Endothelial cell of umbilical vein (primary cell): ENCODE results near the gene FLRT2. TPM values are rescaled to one million over a fixed set of nuclear protein-coding genes. Genes with fewer than 3 reads are reported as not detected.

Experiments
- BruUV-seq: library from RNA; stranded (reverse); fragments of 400-500 nt; replicated peaks from 2 replicates; lab custom pipeline; 2021; lab: Mats Ljungman, UMichigan
- CTCF ChIA-PET: fragments of 300-600, 350-600 bp; sonication (Branson Sonifier 250); formaldehyde crosslinking; loops from one replicate; lab custom pipeline; 2021; ENCODE audit warnings: antibody characterized with exemption, inconsistent platforms; lab: Charles Lee
- POLR2A ChIA-PET: fragments of 300-600, 350-600 bp; sonication (Branson Sonifier 250); formaldehyde crosslinking; loops from one replicate; lab custom pipeline; 2021; ENCODE audit warnings: antibody characterized with exemption, inconsistent platforms; lab: Charles Lee
- DNase-seq: peaks from one replicate; pipeline ENCODE4 v3.0.0-alpha.2; 2011; ENCODE audit warnings: low read depth, low spot score
- FAIRE-seq: peaks from 2 replicates; lab custom pipeline; 2011; peaks lifted over from hg19 to GRCh38; lab: Jason Lieb, UNC
- H2AFZ ChIP-seq: 2 replicates; pipeline ENCODE4 v1.6.0; 2012; ENCODE audit warnings: low read depth, low read length, control low read depth, inconsistent platforms
- H3K27ac ChIP-seq: 2 replicates; pipeline ENCODE4 v1.5.1; 2011; ENCODE audit warnings: low read depth, mild to moderate bottlenecking, control low read depth, low read length, moderate library complexity; ENCODE audit not compliant: insufficient read depth
- H3K27me3 ChIP-seq, 2 experiments: 2 replicates each; pipeline versions ENCODE4 v1.6.0 to v1.6.1; 2011; ENCODE audit warnings: low read length in 2 of 2, mixed read lengths in 1 of 2; ENCODE audit not compliant: control insufficient read depth in 2 of 2, insufficient read depth in 2 of 2
- H3K36me3 ChIP-seq, 2 experiments: 2 replicates in 1 of 2; 3 replicates in 1 of 2; pipeline ENCODE4 v1.5.1; 2011; ENCODE audit warnings: low read length in 2 of 2, mild to moderate bottlenecking in 1 of 2, moderate library complexity in 1 of 2; ENCODE audit not compliant: control insufficient read depth in 2 of 2, insufficient read depth in 2 of 2; ENCODE audit errors: extremely low read depth in 1 of 2
- H3K4me1 ChIP-seq: 3 replicates; pipeline ENCODE4 v1.5.1; 2011; ENCODE audit warnings: mild to moderate bottlenecking, low read length; ENCODE audit not compliant: control insufficient read depth, insufficient read depth; ENCODE audit errors: extremely low read depth
- H3K4me2 ChIP-seq: 2 replicates; pipeline ENCODE4 v1.6.1; 2011; ENCODE audit warnings: low read length, control low read depth, mixed read lengths; ENCODE audit not compliant: insufficient read depth
- H3K4me3 ChIP-seq, 3 experiments: fragments of 200-600 bp in 1 of 3; sonication (generic), shearing (Covaris generic) in 1 of 3; replicated peaks in 1 of 3; 2 replicates each; pipeline ENCODE4 v1.5.1; 2011 to 2016; ENCODE audit warnings: control low read depth in 3 of 3, low read length in 3 of 3, mild to moderate bottlenecking in 2 of 3, inconsistent platforms in 1 of 3, low read depth in 1 of 3, moderate library complexity in 1 of 3; ENCODE audit not compliant: insufficient read depth in 1 of 3
- H3K79me2 ChIP-seq: 2 replicates; pipeline ENCODE4 v1.6.0; 2012; ENCODE audit warnings: low read length, inconsistent platforms; ENCODE audit not compliant: control insufficient read depth, insufficient read depth
- H3K9ac ChIP-seq: replicated peaks from 2 replicates; pipeline ENCODE3; 2011; ENCODE audit warnings: low read length, control low read depth; ENCODE audit not compliant: insufficient read depth; ENCODE audit errors: extremely low read depth
- H3K9me1 ChIP-seq: replicated peaks from 3 replicates; pipeline ENCODE4 v1.6.0; 2011; ENCODE audit warnings: mild to moderate bottlenecking, low read length; ENCODE audit not compliant: control insufficient read depth, insufficient read depth; ENCODE audit errors: extremely low read depth
- H3K9me3 ChIP-seq: replicated peaks from 2 replicates; pipeline ENCODE4 v1.5.1; 2012; ENCODE audit warnings: low read length, inconsistent platforms; ENCODE audit not compliant: control insufficient read depth, insufficient read depth
- H4K20me1 ChIP-seq: replicated peaks from 2 replicates; pipeline ENCODE3; 2011; ENCODE audit warnings: mild to moderate bottlenecking, low read length; ENCODE audit not compliant: control insufficient read depth, insufficient read depth; ENCODE audit errors: extremely low read depth
- FOS ChIP-seq: IDR thresholded peaks from 2 replicates; pipeline ENCODE4 v1.6.1; 2011; ENCODE audit warnings: mild to moderate bottlenecking, low read length, moderate library complexity, borderline replicate concordance; ENCODE audit not compliant: insufficient read depth
- JUN ChIP-seq: IDR thresholded peaks from 2 replicates; pipeline ENCODE4 v1.6.1; 2011; ENCODE audit warnings: borderline replicate concordance, low read depth; ENCODE audit not compliant: insufficient read length, insufficient read depth
- POLR2A ChIP-seq: IDR thresholded peaks from 2 replicates; pipeline ENCODE4 v1.6.1; 2012; ENCODE audit warnings: low read depth, mild to moderate bottlenecking, control low read depth, low read length
- POLR2AphosphoS5 ChIP-seq: IDR thresholded peaks from 2 replicates; pipeline ENCODE4 v1.6.1; 2012; ENCODE audit warnings: low read depth, mild to moderate bottlenecking, control low read depth, low read length, moderate library complexity; ENCODE audit not compliant: insufficient read depth
- dilution Hi-C: fragments of 300-500 bp; cut with MboI; formaldehyde crosslinking; loops from one replicate; pipeline ENCODE4 v1.15.0; 2019; ENCODE audit warnings: low sequenced_read_pairs; ENCODE audit not compliant: extremely low pct_ligation_motif_present
- intact Hi-C: fragments of 100-400 bp; cut with micrococcal nuclease; formaldehyde crosslinking; loops from one replicate; pipeline ENCODE4 v1.10.0; 2022
- polyA plus RNA-seq, 4 experiments: library from polyadenylated mRNA; depleted of rRNA in 3 of 4; stranded (reverse) in 3 of 4; unstranded in 1 of 4; fragments of >200 nt; gene quantifications; 2 replicates each; pipeline versions ENCODE4 v1.2.1 to v1.2.3, GENCODE V29; 2011 to 2012; ENCODE audit warnings: missing spikeins in 1 of 4
- total RNA-seq: library from RNA; stranded (reverse); gene quantifications from 2 replicates; pipeline ENCODE4 v1.2.3, GENCODE V29; 2021

The FLRT2 gene
- total and polyA plus RNA-seq, 2 donors (not counting 3 experiments of a cell fraction or from before 2014, with no cell fraction given): 202 to 229 TPM

DNA sequence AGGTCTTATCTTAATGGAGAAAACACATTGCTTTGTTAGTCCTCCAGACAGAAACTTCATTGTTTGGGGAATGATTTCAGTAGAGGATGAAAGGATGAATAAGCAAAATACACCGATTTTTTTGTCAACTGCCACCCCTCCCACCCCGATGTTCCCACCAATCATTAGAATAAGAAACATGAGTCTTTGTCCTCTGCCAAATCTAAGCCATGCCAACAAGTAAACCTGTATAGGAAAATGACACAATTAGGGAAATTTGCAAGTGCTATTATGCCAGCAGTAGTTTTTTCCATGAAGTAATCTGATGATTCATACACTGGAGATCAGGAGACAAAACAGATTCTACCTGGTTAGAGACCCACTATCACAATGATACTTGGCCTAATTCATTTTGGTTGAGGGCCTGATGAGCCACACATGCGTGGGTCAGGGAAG is 35.9 kb downstream of the FLRT2 start:
- Histone ChIP-seq H3K36me3 (peaks cover 9 to 21% of the 10 kb centered on the region in 2 experiments), H3K79me2 (no peaks in the 10 kb centered on the region), H3K4me3 (no peak overlapping the region), H4K20me1 (peaks cover 4% of the 10 kb centered on the region), H3K27me3 (no peaks in the 10 kb centered on the region), H2AFZ (peak overlapping the region; percentile 8), H3K9me1 (no peaks in the 10 kb centered on the region), H3K4me2 (peak overlapping the region; percentile 54), H3K9ac (peak overlapping the region; percentile 72), H3K9me3 (no peaks in the 10 kb centered on the region), H3K4me1 (peaks cover 30% of the 10 kb centered on the region), H3K27ac (peak overlapping the region; percentile 92)
- TF ChIP-seq JUN (peak; percentile 72), POLR2AphosphoS5 (no peak), FOS (peak; percentile 66), POLR2A (peak; percentile 21)
- dilution Hi-C loops (no loop called here), intact Hi-C loops (loop anchor here (1.0 kb wide), 2 partner anchors 30 to 95 kb away; no protein-coding TSS in a partner anchor)
- FAIRE-seq: peak; percentile 68
- no TSS peak for BruUV-seq
- CTCF ChIA-PET: no interaction called here
- POLR2A ChIA-PET: no interaction called here
- DNase-seq: peak; percentile 89

DNA sequence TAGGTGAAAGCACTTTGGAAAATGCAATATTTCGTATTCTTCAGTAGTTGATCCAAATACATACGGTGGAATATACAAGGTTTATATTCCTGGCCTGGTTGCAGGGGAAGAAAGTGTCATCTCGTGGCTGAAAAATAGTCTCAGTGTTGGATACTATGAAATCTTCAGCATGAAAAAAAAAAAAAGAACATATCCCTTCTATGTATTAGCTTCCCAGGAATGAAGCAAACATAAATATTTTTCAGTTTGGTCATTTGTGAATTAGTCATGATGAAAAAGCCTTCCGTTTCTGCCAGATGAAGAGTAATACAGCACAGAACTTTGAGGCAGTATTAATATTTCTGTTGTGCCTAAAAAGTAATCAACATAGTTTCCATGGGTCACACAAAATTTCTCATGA is 36.7 kb downstream of the FLRT2 start:
- peak overlapping the region; percentile 72 for H3K9ac ChIP-seq
- ChIA-PET CTCF (interaction anchor here (1.5 kb wide), 2 partner anchors 29 to 45 kb away, joined by 3 to 7 read pairs; no protein-coding TSS in a partner anchor), POLR2A (no interaction called here)
- peak overlapping the region; percentile 54 for H3K4me2 ChIP-seq
- dilution Hi-C loops: no loop called here
- H3K4me1 ChIP-seq: peaks cover 34% of the 10 kb centered on the region
- peak overlapping the region; percentile 92 for H3K27ac ChIP-seq
- H3K27me3 ChIP-seq: no peaks in the 10 kb centered on the region
- peaks cover 7 to 16% of the 10 kb centered on the region in 2 experiments for H3K36me3 ChIP-seq
- FAIRE-seq (peak; percentile 43), DNase-seq (peak; percentile 72)
- no peaks in the 10 kb centered on the region for H4K20me1 ChIP-seq
- TF ChIP-seq POLR2AphosphoS5 (no peak), FOS (peak; percentile 81), JUN (peak; percentile 67)
- H2AFZ ChIP-seq: no peak overlapping the region
- BruUV-seq: no TSS peak
- intact Hi-C loops: loop anchor here (1.0 kb wide), 2 partner anchors 30 to 95 kb away; no protein-coding TSS in a partner anchor
- no peaks in the 10 kb centered on the region for H3K9me1 ChIP-seq
- no peak overlapping the region for H3K4me3 ChIP-seq
- no peaks in the 10 kb centered on the region for H3K79me2 ChIP-seq
- H3K9me3 ChIP-seq: no peaks in the 10 kb centered on the region
